T47D (cell line): Measurements from ENCODE around the gene LRRC51.
"Not testable (repeated sequence)": the region's sequence is repeated elsewhere in the genome, so short reads cannot be mapped to it uniquely, and the experiment has no call there.

Source experiments
- DNase-seq, 2 experiments: peaks; one replicate each; pipeline versions ENCODE4 v3.0.0 to v3.0.0-alpha.2; 2011 to 2012; ENCODE audit warnings: low read depth in 1 of 2, low spot score in 1 of 2
- JUND ChIP-seq: IDR thresholded peaks from 2 replicates; pipeline ENCODE4 v1.6.1; 2012; ENCODE audit warnings: low read depth
- in situ Hi-C: cut with HindIII; loops from 2 replicates; pipeline ENCODE4 v1.10.0; 2016; ENCODE audit warnings: low sequenced_read_pairs, low pct_unique_long_range_greater_than_20kb

Gene LRRC51

DNA sequence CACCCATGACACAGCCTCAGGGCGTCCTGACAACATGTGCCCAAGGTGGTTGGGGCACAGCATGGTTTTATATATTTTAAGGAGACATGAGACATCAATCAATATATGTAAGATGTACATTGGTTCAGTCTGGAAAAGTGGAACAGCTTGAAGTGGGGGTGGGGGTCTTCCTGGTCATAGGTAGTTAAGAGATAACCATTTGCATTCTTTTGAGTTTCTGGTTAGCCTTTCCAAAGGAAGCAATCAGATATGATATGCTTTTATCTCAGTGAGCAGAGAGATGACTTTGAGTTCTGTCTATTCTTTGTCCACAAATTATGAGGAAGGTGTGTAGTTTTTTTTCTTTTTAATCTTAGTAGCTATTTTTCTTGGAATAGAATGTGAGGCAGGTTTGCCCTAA lies 42.0 kb downstream of the LRRC51 start:
- TF ChIP-seq JUND: no peak
- in situ Hi-C loops: no loop called here
- DNase-seq: no peak

DNA sequence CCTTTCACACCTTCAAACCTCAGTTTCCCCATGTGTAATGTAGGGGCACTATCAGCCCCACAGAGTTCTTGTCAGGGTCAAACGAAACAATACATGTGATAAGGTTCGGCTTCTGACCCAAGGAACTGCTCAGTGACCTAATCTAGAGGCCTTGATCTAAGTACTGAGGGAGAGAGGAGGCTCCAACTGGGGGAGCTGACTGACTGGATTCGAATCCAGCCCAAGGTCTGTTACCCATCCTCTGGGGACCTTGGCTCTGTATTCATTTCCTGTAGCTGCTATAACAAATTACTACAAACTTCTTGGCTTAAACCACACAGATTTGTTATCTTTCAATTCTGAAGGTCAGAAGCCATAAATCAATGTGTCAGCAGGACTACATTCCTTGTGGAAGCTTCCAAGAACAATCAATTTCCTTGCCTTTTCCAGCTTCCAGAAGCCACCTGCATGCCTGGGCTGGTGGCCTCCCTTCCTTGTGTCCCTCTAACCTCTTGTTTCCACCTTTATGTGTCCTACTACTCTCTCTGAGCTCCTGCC lies 42.5 kb downstream of the LRRC51 start:
- DNase-seq: no peak
- in situ Hi-C loops: no loop called here
- TF ChIP-seq JUND: no peak

GRCh38 chr11:72124046-72124445 lies 43.4 kb downstream of the LRRC51 start:
- in situ Hi-C loops: no loop called here

DNA sequence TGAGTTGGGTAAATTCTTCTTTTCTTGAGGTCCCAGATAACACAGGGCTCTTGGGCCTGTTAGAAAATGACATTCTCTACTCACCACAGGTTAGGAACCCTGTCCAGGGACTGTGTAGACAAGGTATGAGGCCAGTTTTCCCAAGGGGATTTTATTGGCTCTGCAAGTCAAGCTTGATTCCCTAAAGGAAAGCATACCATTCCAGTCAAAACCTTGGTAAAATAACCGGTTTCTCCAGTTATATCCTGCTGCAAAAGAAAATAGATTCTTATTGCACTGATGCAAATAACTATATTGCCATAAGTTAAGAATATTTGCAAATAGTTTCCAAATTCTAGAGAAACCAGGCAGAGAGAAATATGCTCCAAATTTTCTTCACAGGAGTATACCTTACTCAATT lies 45.3 kb downstream of the LRRC51 start:
- in situ Hi-C loops: no loop called here
- DNase-seq: peak in 1 of 2 experiments; percentile 72
- no peak for TF ChIP-seq JUND

More at GRCh38 chr11:72124046-72124445, 43.4 kb downstream of the LRRC51 start:
- DNase-seq: no peak
- no peak for TF ChIP-seq JUND

DNA sequence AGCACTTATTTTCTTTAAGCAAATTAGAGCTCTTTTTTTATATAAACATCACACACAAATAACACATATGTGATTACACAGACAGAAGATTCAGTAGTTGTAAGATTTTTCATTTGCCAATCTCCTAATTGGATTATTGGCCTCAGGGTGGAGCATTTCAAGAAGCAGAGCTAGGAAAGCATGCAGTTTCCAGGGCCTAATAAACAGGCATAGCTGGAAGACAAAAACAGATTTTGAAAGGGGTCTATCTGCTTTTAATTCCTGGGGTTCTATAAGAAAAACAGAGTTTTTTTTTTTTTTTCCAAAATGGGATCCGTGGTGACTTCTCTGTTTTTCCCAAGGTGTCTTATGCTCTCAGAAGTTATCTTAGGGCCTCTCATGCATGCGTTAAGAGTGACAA lies 47.3 kb downstream of the LRRC51 start:
- DNase-seq: no peak
- in situ Hi-C loops: no loop called here
- TF ChIP-seq JUND: no peak

DNA sequence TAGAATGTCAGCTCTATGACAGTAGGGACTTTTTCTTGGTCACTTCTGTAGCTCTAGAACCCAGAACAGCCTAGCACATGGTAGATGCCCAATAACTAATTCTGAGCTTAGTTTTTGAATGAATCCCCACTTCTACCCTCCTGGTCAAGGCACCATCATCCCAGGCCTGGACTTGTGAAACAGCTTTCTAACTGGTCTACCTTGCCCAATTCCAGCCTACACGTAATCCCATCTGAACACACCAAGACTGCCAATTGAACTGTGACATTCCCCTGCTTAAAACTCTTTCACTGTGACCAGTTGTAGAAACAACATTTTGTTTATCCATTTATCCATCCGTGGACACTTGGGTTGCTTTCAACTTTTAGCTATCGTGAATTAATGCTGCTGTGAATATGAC lies 48.7 kb downstream of the LRRC51 start:
- no peak for DNase-seq
- no peak for TF ChIP-seq JUND
- in situ Hi-C loops: no loop called here

DNA sequence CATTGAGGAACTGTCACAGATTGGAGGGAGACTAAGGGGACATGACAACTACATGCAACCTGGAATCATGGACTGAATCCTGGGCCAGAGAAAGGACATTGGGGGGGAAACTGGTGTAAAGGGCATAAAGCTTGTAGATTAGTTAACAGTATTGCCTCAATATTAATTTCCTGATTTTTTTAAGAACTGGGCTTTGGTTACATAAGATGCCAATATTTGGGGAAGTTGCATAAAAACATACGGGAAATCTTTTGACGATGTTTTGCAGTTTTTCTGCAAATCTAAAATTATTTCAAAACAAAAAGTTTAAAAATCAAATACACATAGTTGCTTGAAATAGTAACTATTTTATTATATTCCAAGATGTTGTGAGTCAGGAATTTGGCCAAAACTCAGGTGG lies 52.0 kb downstream of the LRRC51 start:
- in situ Hi-C loops: no loop called here
- no peak for DNase-seq
- no peak for TF ChIP-seq JUND

- in situ Hi-C loops, DNase-seq: not testable (repeated sequence)
These were observed 54.8 kb downstream of the LRRC51 start, which contains the start of gene FOLR3 for GRCh38 chr11:72135473-72135872. Gene FOLR3, plus strand, starts transcription at chr11:72135725. Its CDS starts 228 bp downstream, at chr11:72135953.

GRCh38 chr11:72135891-72136683 lies 55.4 kb downstream of the LRRC51 start:
- no peak for TF ChIP-seq JUND
- no peak for DNase-seq
- in situ Hi-C loops: no loop called here

DNA sequence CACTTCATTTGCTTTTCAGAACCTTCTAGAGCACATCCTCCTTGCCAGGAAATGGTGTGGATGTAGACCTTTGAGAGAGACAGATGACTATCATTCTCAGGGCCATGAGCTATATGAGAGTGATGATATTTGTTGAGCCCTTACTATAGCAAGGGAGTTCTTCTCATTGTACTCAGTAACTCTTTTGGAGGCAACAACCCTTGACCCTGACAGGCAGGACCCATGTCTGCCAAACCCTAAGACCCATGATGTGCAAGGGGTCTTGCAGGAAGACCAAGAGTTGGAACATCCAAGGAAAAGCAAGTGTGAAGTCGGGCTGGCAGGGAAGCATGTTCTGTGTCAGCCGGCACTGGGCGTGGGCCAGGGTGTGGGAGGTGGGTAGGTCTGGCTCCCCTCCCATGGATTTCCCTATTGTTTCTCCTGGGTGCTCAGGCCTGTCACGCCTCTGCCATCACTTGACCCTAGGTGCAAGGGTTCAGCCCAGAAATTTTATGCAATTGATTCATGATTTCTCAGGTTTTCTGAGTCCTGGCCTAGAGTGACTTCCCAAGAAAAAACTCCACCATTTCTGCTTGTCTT lies 56.1 kb downstream of the LRRC51 start:
- in situ Hi-C loops: no loop called here
- no peak for TF ChIP-seq JUND
- DNase-seq: no peak

DNA sequence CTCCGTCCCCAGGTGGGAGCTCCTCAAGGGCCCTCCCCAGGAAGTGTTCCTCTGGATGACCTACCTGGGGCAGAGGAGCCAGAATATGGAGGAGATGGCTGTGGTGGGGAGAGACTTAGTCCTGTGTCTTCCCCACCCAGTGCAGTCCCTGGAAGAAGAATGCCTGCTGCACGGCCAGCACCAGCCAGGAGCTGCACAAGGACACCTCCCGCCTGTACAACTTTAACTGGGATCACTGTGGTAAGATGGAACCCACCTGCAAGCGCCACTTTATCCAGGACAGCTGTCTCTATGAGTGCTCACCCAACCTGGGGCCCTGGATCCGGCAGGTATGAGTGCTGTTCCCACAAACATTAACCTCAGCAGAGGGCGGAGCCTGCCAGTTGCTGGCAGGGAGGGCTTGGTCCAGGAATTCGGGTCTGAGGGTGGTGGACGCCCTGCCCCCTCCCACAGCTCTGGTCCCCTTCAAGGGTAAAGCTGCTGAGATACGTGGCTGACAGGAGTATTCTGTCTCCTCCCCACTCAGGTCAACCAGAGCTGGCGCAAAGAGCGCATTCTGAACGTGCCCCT lies 58.3 kb downstream of the LRRC51 start:
- DNase-seq: no peak
- in situ Hi-C loops: no loop called here

DNA sequence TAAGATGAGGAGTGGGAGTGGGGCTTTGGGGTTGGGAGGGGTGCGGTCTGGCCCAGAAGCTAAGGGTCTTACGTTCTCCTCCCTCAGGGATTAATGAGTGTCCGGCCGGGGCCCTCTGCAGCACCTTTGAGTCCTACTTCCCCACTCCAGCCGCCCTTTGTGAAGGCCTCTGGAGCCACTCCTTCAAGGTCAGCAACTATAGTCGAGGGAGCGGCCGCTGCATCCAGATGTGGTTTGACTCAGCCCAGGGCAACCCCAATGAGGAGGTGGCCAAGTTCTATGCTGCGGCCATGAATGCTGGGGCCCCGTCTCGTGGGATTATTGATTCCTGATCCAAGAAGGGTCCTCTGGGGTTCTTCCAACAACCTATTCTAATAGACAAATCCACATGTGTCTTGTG lies 58.9 kb downstream of the LRRC51 start:
- in situ Hi-C loops: no loop called here
- TF ChIP-seq JUND: no peak
- no peak for DNase-seq

More for the DNA sequence above, 58.3 kb downstream of the LRRC51 start:
- no peak for TF ChIP-seq JUND

DNA sequence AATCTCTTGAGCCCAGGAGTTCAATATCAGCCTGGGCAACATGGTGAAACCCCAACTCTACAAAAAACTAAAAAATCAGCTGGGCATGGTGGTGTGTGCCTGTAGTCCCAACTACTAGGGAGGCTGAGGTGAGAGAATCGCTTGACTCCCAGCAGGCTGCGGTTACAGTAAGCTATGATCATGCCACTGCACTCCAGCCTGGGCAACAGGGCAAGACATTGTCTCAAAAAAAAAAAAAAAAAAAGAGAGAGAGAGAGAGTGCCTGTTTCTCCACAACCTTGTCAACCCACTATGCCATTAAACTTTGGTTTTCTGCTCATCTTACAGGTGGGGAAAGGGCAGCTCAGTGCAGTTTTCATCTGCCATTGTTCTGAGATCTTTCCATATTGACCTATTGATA lies 60.0 kb downstream of the LRRC51 start:
- no peak for TF ChIP-seq JUND
- no peak for DNase-seq
- in situ Hi-C loops: no loop called here
